IMR-90 (cell line): ENCODE results near the gene HPSE2. TPM values are rescaled to one million over a fixed set of nuclear protein-coding genes. Genes with fewer than 3 reads are reported as not detected.

Source experiments
- ATAC-seq: fragments of 200-7000 bp; cut with Tn5 transposase; 2 replicates; pipeline ENCODE4 v1.9.1; 2020; ENCODE audit warnings: low read depth, mild to moderate bottlenecking, moderate library complexity
- BruUV-seq: library from RNA; stranded (reverse); fragments of 400-500 nt; replicated peaks from 2 replicates; lab custom pipeline; 2021; lab: Mats Ljungman, UMichigan
- CTCF ChIA-PET: fragments of 300-600 bp; formaldehyde crosslinking; extraction: SDS; loops from one replicate; lab custom pipeline; 2021; ENCODE audit warnings: antibody characterized with exemption; lab: Yijun Ruan, JAX
- POLR2A ChIA-PET: fragments of 300-600 bp; sonication (Branson Sonifier 250); formaldehyde crosslinking; loops from one replicate; lab custom pipeline; 2022; ENCODE audit warnings: antibody characterized with exemption; ENCODE audit not compliant: unreplicated experiment; lab: Charles Lee
- DNase-seq: peaks from one replicate; pipeline ENCODE4 v3.0.0; 2013
- H2AFZ ChIP-seq: replicated peaks from 2 replicates; pipeline ENCODE3; 2013; ENCODE audit warnings: low read length, mild to moderate bottlenecking; ENCODE audit not compliant: poor library complexity
- H2AK5ac ChIP-seq: 2 replicates; pipeline ENCODE4 v1.6.1; 2013; ENCODE audit warnings: low read depth, low read length, inconsistent platforms
- H2AK9ac ChIP-seq: replicated peaks from 2 replicates; pipeline ENCODE3; 2013; ENCODE audit warnings: mild to moderate bottlenecking, low read depth, low read length, moderate library complexity; ENCODE audit not compliant: poor library complexity
- H2BK120ac ChIP-seq: 2 replicates; pipeline ENCODE4 v1.6.1; 2013; ENCODE audit warnings: low read depth, low read length, inconsistent platforms
- H2BK15ac ChIP-seq: 3 replicates; pipeline ENCODE4 v1.6.1; 2013; ENCODE audit warnings: low read depth, low read length, inconsistent platforms
- H2BK20ac ChIP-seq: 2 replicates; pipeline ENCODE4 v1.6.1; 2013; ENCODE audit warnings: low read depth, mild to moderate bottlenecking, inconsistent platforms, low read length, moderate library complexity
- H2BK5ac ChIP-seq: 2 replicates; pipeline ENCODE4 v1.6.1; 2013; ENCODE audit warnings: mild to moderate bottlenecking, low read depth, low read length, inconsistent platforms; ENCODE audit not compliant: poor library complexity, severe bottlenecking
- H3K14ac ChIP-seq: replicated peaks from 2 replicates; pipeline ENCODE4 v1.6.1; 2013; ENCODE audit warnings: low read depth, low read length, inconsistent platforms
- H3K18ac ChIP-seq: 2 replicates; pipeline ENCODE4 v1.6.1; 2013; ENCODE audit warnings: low read depth, low read length, control low read depth
- H3K23ac ChIP-seq: 2 replicates; pipeline ENCODE4 v1.6.1; 2013; ENCODE audit warnings: low read depth, low read length, inconsistent platforms
- H3K27ac ChIP-seq: 2 replicates; pipeline ENCODE4 v1.5.1; 2013; ENCODE audit warnings: mild to moderate bottlenecking, control low read depth, low read length; ENCODE audit not compliant: insufficient read depth
- H3K27me3 ChIP-seq: 2 replicates; pipeline ENCODE4 v1.6.1; 2013; ENCODE audit warnings: low read length; ENCODE audit not compliant: control insufficient read depth, insufficient read depth
- H3K36me3 ChIP-seq: 2 replicates; pipeline ENCODE4 v1.6.1; 2013; ENCODE audit warnings: low read length, mixed read lengths; ENCODE audit not compliant: control insufficient read depth, insufficient read depth
- H3K4ac ChIP-seq: 2 replicates; pipeline ENCODE4 v1.6.1; 2013; ENCODE audit warnings: low read depth, low read length, inconsistent platforms
- H3K4me1 ChIP-seq: 2 replicates; pipeline ENCODE4 v1.6.1; 2013; ENCODE audit warnings: low read length, mixed read lengths; ENCODE audit not compliant: control insufficient read depth, insufficient read depth
- H3K4me2 ChIP-seq: 2 replicates; pipeline ENCODE4 v1.6.1; 2013; ENCODE audit warnings: low read depth, mild to moderate bottlenecking, control low read depth, low read length, moderate library complexity
- H3K4me3 ChIP-seq: 2 replicates; pipeline ENCODE4 v1.5.1; 2013; ENCODE audit warnings: low read depth, mild to moderate bottlenecking, control low read depth, low read length, moderate library complexity; ENCODE audit not compliant: insufficient read depth
- H3K56ac ChIP-seq: 2 replicates; pipeline ENCODE4 v1.6.1; 2013; ENCODE audit warnings: low read length, inconsistent platforms; ENCODE audit not compliant: insufficient read depth; ENCODE audit errors: extremely low read depth
- H3K79me1 ChIP-seq, 2 experiments: 2 replicates each; pipeline ENCODE4 v1.6.1; 2013; ENCODE audit warnings: low read length in 2 of 2, inconsistent platforms in 1 of 2, low read depth in 1 of 2
- H3K9ac ChIP-seq: 2 replicates; pipeline ENCODE4 v1.6.1; 2013; ENCODE audit warnings: low read depth, low read length, control low read depth
- H3K9me1 ChIP-seq: 2 replicates; pipeline ENCODE4 v1.6.1; 2013; ENCODE audit warnings: low read length, inconsistent platforms; ENCODE audit not compliant: insufficient read depth
- H3K9me3 ChIP-seq: 2 replicates; pipeline ENCODE4 v1.6.1; 2013; ENCODE audit warnings: low read length; ENCODE audit not compliant: control insufficient read depth, insufficient read depth
- H4K20me1 ChIP-seq: 2 replicates; pipeline ENCODE4 v1.6.1; 2013; ENCODE audit warnings: low read length, inconsistent platforms; ENCODE audit not compliant: insufficient read depth
- H4K5ac ChIP-seq: 2 replicates; pipeline ENCODE4 v1.6.1; 2013; ENCODE audit warnings: mild to moderate bottlenecking, low read depth, low read length, control low read depth
- H4K8ac ChIP-seq, 2 experiments: 2 replicates each; pipeline ENCODE4 v1.6.1; 2013; ENCODE audit warnings: low read depth in 2 of 2, low read length in 2 of 2, control low read depth in 1 of 2, inconsistent platforms in 1 of 2
- H4K91ac ChIP-seq: 2 replicates; pipeline ENCODE4 v1.6.1; 2013; ENCODE audit warnings: low read depth, low read length, inconsistent platforms; ENCODE audit not compliant: insufficient read depth
- CEBPB ChIP-seq: IDR thresholded peaks from 2 replicates; pipeline ENCODE4 v1.6.1; 2012; ENCODE audit warnings: low read depth, low read length, improper control_type of control experiment
- ELK1 ChIP-seq: fragments of 150-350 bp; IDR thresholded peaks from 2 replicates; pipeline ENCODE4 v1.6.1; 2016; ENCODE audit warnings: low read depth, mild to moderate bottlenecking, low read length, moderate library complexity, borderline replicate concordance
- FOS ChIP-seq: fragments of 150-350 bp; IDR thresholded peaks from 2 replicates; pipeline ENCODE4 v1.6.1; 2016; ENCODE audit warnings: low read depth, low read length
- MAFK ChIP-seq: IDR thresholded peaks from 2 replicates; pipeline ENCODE4 v1.6.1; 2012; ENCODE audit warnings: low read depth, low read length, improper control_type of control experiment
- MXI1 ChIP-seq: IDR thresholded peaks from 2 replicates; pipeline ENCODE4 v1.6.1; 2012; ENCODE audit warnings: low read depth, mild to moderate bottlenecking, low read length, moderate library complexity, borderline replicate concordance
- POLR2A ChIP-seq: IDR thresholded peaks from 2 replicates; pipeline ENCODE4 v1.6.1; 2012; ENCODE audit warnings: mild to moderate bottlenecking, low read depth, low read length
- RAD21 ChIP-seq: IDR thresholded peaks from 2 replicates; pipeline ENCODE4 v1.6.1; 2012; ENCODE audit warnings: low read length, improper control_type of control experiment
- RCOR1 ChIP-seq: IDR thresholded peaks from 2 replicates; pipeline ENCODE4 v1.6.1; 2012; ENCODE audit warnings: mild to moderate bottlenecking, low read length, improper control_type of control experiment; ENCODE audit not compliant: insufficient replicate concordance
- RFX5 ChIP-seq: IDR thresholded peaks from 2 replicates; pipeline ENCODE4 v1.8.0; 2012; ENCODE audit warnings: low read depth, mild to moderate bottlenecking, low read length, moderate library complexity
- SMC3 ChIP-seq: fragments of 150-350 bp; IDR thresholded peaks from 2 replicates; pipeline ENCODE4 v1.6.1; 2016; ENCODE audit warnings: low read depth, mild to moderate bottlenecking, antibody characterized with exemption, low read length, moderate library complexity
- USF2 ChIP-seq: fragments of 150-350 bp; IDR thresholded peaks from 2 replicates; pipeline ENCODE4 v1.6.1; 2017; ENCODE audit warnings: mild to moderate bottlenecking, antibody characterized with exemption, low read length, low read depth
- WGBS, 2 experiments: methylation state at CpG; one replicate each; pipeline versions ENCODE4 v1.1.5 to v1.1.7; 2013; ENCODE audit warnings: missing lambda C conversion rate in 2 of 2; ENCODE audit not compliant: insufficient read length in 1 of 2; ENCODE audit errors: extremely low coverage in 2 of 2; 5-methylcytosine and 5-hydroxymethylcytosine counted together
- dilution Hi-C: fragments of 300-500 bp; cut with HindIII; formaldehyde crosslinking; loops from one replicate; pipeline ENCODE4 v1.14.3; 2018; ENCODE audit warnings: low sequenced_read_pairs; ENCODE audit not compliant: unreplicated experiment
- in situ Hi-C: fragments of 300-500 bp; cut with MboI; formaldehyde crosslinking; loops from 3 replicates; pipeline ENCODE4 v1.14.3; 2019; ENCODE audit warnings: low sequenced_read_pairs, inconsistent platforms, mixed read lengths
- intact Hi-C: fragments of 100-400 bp; cut with micrococcal nuclease; formaldehyde crosslinking; loops from 2 replicates; pipeline ENCODE4 v1.10.0; 2022
- polyA plus RNA-seq, 3 experiments: library from polyadenylated mRNA; depleted of rRNA; stranded (reverse); fragments of >200 nt; gene quantifications; 2 replicates each; pipeline ENCODE4 v1.2.3, GENCODE V29; 2012; ENCODE audit warnings: low replicate concordance in 1 of 3
- total RNA-seq: library from RNA; depleted of rRNA; stranded (reverse); fragments of >200 nt; gene quantifications from 2 replicates; pipeline ENCODE4 v1.2.3, GENCODE V29; 2012

Gene HPSE2
- total and polyA plus RNA-seq, 2 of the 4 experiments (the other 2 are of a cell fraction), result not detected

GRCh38 chr10:98472196-98472595 lies 763.5 kb downstream of the HPSE2 start:
- dilution Hi-C loops, result no loop called here
- in situ Hi-C loops, result no loop called here

More at GRCh38 chr10:98472196-98472595, 763.5 kb downstream of the HPSE2 start:
- H3K27me3 ChIP-seq, result peaks cover 21% of the 10 kb centered on the region
- WGBS, 2 experiments, result no CpG with 5 or more reads among the region's 4 CpGs
- no peak overlapping the region for H3K14ac ChIP-seq
- CTCF ChIA-PET, result no interaction called here
- no peak overlapping the region for H2BK15ac ChIP-seq
- no peaks in the 10 kb centered on the region for H3K9me1 ChIP-seq
- no peak overlapping the region for H2AK9ac ChIP-seq
- no peak overlapping the region for H3K9ac ChIP-seq
- ATAC-seq (no peak), DNase-seq (no peak)
- no peaks in the 10 kb centered on the region for H4K20me1 ChIP-seq
- no peak overlapping the region for H3K18ac ChIP-seq
- no peak overlapping the region for H3K4me3 ChIP-seq
- H3K4me2 ChIP-seq, result no peak overlapping the region
- no peak overlapping the region for H2BK120ac ChIP-seq
- intact Hi-C loops, result no loop called here
- no peak overlapping the region for H3K23ac ChIP-seq
- no peak overlapping the region for H3K4ac ChIP-seq
- H2AFZ ChIP-seq, result no peak overlapping the region
- H3K27ac ChIP-seq, result no peak overlapping the region
- H4K91ac ChIP-seq, result no peak overlapping the region
- H2BK5ac ChIP-seq, result no peak overlapping the region
- H2BK20ac ChIP-seq, result no peak overlapping the region
- POLR2A ChIA-PET, result no interaction called here
- no peak overlapping the region for H3K56ac ChIP-seq
- no TSS peak for BruUV-seq
- H3K36me3 ChIP-seq, result no peaks in the 10 kb centered on the region
- H4K8ac ChIP-seq, result no peak overlapping the region
- no peaks in the 10 kb centered on the region for H3K9me3 ChIP-seq
- TF ChIP-seq POLR2A, result no peak
- TF ChIP-seq RAD21, result no peak
- no peak for TF ChIP-seq SMC3
- TF ChIP-seq RFX5, result no peak
- TF ChIP-seq ELK1, result no peak
- no peak for TF ChIP-seq CEBPB
- TF ChIP-seq MAFK, result no peak
- no peak for TF ChIP-seq FOS
- no peak for TF ChIP-seq USF2
- TF ChIP-seq RCOR1, result no peak
- TF ChIP-seq MXI1, result no peak
- H3K4me1 ChIP-seq, result no peaks in the 10 kb centered on the region
- H4K5ac ChIP-seq, result no peak overlapping the region
- H2AK5ac ChIP-seq, result no peak overlapping the region
- no peaks in the 10 kb centered on the region for H3K79me1 ChIP-seq
